ENCODE data around the gene TLCD4.
A peak's percentile ranks its signal among the peaks of the same experiment; 100 is the strongest.
"Not testable (repeated sequence)": the region's sequence is repeated elsewhere in the genome, so short reads cannot be mapped to it uniquely, and the experiment has no call there.

The TLCD4 gene

GRCh38 chr1:95117207-95118066, at the start of gene TLCD4:
Gene TLCD4 (plus strand): TSS chr1:95117355. CDS start chr1:95143902, 26,547 bp downstream.
- peak; percentile 60 for DNase-seq

GRCh38 chr1:95067568-95067967, 49.6 kb upstream of the TLCD4 start:
- no peak for DNase-seq

GRCh38 chr1:95068956-95069709, 48.0 kb upstream of the TLCD4 start:
- DNase-seq: no peak

- no peak for DNase-seq
Measured at GRCh38 chr1:95069710-95070093, 47.5 kb upstream of the TLCD4 start.

GRCh38 chr1:95071539-95071938, 45.6 kb upstream of the TLCD4 start:
- no peak for DNase-seq

- DNase-seq: no peak
Measured at GRCh38 chr1:95072117-95072516, 45.0 kb upstream of the TLCD4 start.

GRCh38 chr1:95072532-95073419, 44.4 kb upstream of the TLCD4 start, which contains the start of gene ALG14:
Gene ALG14 (minus strand): TSS chr1:95072951. CDS start chr1:95072898, 53 bp downstream.
- DNase-seq: peak; percentile 93

- DNase-seq: peak; percentile 8
Measured at GRCh38 chr1:95073446-95073845, 43.7 kb upstream of the TLCD4 start.

GRCh38 chr1:95076034-95076433, 41.1 kb upstream of the TLCD4 start:
- no peak for DNase-seq

GRCh38 chr1:95080446-95080845, 36.7 kb upstream of the TLCD4 start:
- DNase-seq: no peak

GRCh38 chr1:95080879-95081278, 36.3 kb upstream of the TLCD4 start:
- no peak for DNase-seq

GRCh38 chr1:95084317-95085176, 32.6 kb upstream of the TLCD4 start:
- peak; percentile 42 for DNase-seq

- DNase-seq: no peak
Measured at GRCh38 chr1:95085376-95085775, 31.8 kb upstream of the TLCD4 start.

GRCh38 chr1:95086949-95087533, 30.1 kb upstream of the TLCD4 start:
- DNase-seq: no peak

- no peak for DNase-seq
Measured at GRCh38 chr1:95088303-95088702, 28.9 kb upstream of the TLCD4 start.

- DNase-seq: no peak
Measured at GRCh38 chr1:95089650-95090287, 27.4 kb upstream of the TLCD4 start.

GRCh38 chr1:95091290-95091689, 25.9 kb upstream of the TLCD4 start:
- not testable (repeated sequence) for DNase-seq

- DNase-seq: not testable (repeated sequence)
Measured at GRCh38 chr1:95092891-95093290, 24.3 kb upstream of the TLCD4 start.

- DNase-seq: no peak
Measured at GRCh38 chr1:95093296-95093695, 23.9 kb upstream of the TLCD4 start.

- no peak for DNase-seq
Measured at GRCh38 chr1:95094923-95095322, 22.2 kb upstream of the TLCD4 start.

- no peak for DNase-seq
Measured at GRCh38 chr1:95095833-95096217, 21.3 kb upstream of the TLCD4 start.
